ENCODE measurements around the gene PRPF6. TPM values are rescaled to one million over a fixed set of nuclear protein-coding genes. Genes with fewer than 3 reads are reported as not detected.

Gene PRPF6
- total and polyA plus RNA-seq, 5 donors from 2014 or later = 61.8 to 85.3 (median 77.0) TPM

DNA sequence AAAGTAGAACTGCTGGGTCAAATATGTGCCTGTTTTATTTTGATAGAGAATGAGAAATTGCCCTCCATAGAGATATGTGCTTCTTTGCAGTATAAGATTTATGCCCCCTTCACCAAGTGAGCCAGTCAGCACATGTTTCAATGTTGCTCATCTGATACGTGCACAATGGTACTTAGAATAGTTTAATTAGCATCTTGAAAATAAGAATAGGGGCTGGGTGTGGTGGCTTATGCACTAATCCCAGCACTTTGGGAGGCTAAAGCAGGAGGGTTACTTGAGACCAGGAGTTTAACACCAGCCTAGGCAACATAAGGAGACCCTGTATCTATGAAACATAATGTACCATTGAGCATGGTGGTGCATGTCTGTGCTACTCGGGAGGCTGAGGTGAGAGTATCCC, 34.7 kb downstream of the PRPF6 start:
- DNase-seq = no peak
- Mint-ChIP-seq H3K27ac (peak overlapping the region in 1 of 3 donors; percentile 20), H3K9me3 (peaks cover 0 to 11% (median 0%) of the 10 kb centered on the region in 7 donors), H3K4me3 (peak overlapping the region in 1 of 4 donors; percentile 50), H3K4me1 (peaks cover 0 to 30% (median 2%) of the 10 kb centered on the region in 4 donors), H3K27me3 (no peaks in the 10 kb centered on the region), H3K36me3 (peaks cover 34% of the 10 kb centered on the region)
- Histone ChIP-seq H3K36me3 (ENCODE audit: control insufficient read depth, insufficient read depth, low read length) (peaks cover 55% of the 10 kb centered on the region), H3K4me1 (ENCODE audit: control insufficient read depth, insufficient read depth, low read length, poor library complexity, severe bottlenecking) (peaks cover 21% of the 10 kb centered on the region), H3K27ac (ENCODE audit: insufficient read depth, low read length, poor library complexity, severe bottlenecking) (no peak overlapping the region), H3K4me3 (ENCODE audit: low read depth, low read length) (no peak overlapping the region), H3K27me3 (ENCODE audit: control insufficient read depth, insufficient read depth, low read length) (no peaks in the 10 kb centered on the region), H3K9me3 (ENCODE audit: control insufficient read depth in 2 of 2, low read length in 2 of 2) (peaks cover 2 to 22% of the 10 kb centered on the region in 2 experiments)
- no peak for ATAC-seq (ENCODE audit: low read depth in 2 of 2)

DNA sequence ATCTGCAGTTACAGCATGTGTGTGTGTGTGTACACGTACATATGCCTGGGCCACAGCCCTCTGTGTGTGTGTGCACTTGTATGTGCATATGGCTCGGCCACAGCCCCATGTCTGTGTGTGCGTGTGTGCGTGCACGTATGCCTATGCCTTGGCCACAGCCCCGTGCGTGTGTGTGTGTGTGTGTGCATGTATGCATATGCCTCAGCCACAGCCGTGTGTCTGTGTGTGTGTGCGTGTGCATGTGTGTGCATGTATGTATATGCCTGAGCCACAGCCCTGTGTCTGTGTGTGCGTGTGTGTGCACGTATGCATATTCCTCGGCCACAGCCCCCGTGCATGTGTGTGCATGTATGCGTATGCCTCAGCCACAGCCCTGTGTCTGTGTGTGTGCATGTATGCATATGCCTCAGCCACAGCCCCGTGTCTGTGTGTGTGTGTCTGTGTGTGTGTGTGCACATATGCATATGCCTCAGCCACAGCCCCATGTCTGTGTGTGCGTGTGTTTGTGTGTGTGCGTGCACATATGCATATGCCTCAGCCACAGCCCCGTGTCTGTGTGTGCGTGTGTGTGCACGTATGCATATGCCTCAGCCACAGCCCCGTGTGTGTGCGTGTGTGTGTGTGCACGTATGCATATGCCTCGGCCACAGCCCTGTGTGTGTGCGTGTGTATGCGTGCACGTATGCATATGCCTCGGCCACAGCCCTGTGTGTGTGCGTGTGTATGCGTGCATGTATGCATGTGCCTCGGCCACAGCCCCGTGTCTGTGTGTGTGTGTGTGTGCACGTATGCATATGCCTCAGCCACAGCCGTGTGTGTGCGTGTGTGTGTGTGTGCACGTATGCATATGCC, 40.4 kb downstream of the PRPF6 start:
- H3K36me3 Mint-ChIP-seq = peaks cover 29% of the 10 kb centered on the region
- H3K4me1 ChIP-seq (ENCODE audit: control insufficient read depth, insufficient read depth, low read length, poor library complexity, severe bottlenecking) = no peaks in the 10 kb centered on the region
- no peak overlapping the region for H3K27ac ChIP-seq (ENCODE audit: insufficient read depth, low read length, poor library complexity, severe bottlenecking)
- H3K9me3 ChIP-seq (ENCODE audit: control insufficient read depth in 2 of 2, low read length in 2 of 2) = no peaks in the 10 kb centered on the region
- no peak overlapping the region for H3K27ac Mint-ChIP-seq
- no peaks in the 10 kb centered on the region for H3K27me3 ChIP-seq (ENCODE audit: control insufficient read depth, insufficient read depth, low read length)
- no peaks in the 10 kb centered on the region for H3K27me3 Mint-ChIP-seq
- H3K4me1 Mint-ChIP-seq = peaks cover 0 to 3% (median 1%) of the 10 kb centered on the region in 4 donors
- no peak for ATAC-seq (ENCODE audit: low read depth in 2 of 2)
- H3K36me3 ChIP-seq (ENCODE audit: control insufficient read depth, insufficient read depth, low read length) = peaks cover 84% of the 10 kb centered on the region
- peak overlapping the region in 1 of 4 donors; percentile 2 for H3K4me3 Mint-ChIP-seq
- DNase-seq = no peak
- peaks cover 0 to 6% (median 0%) of the 10 kb centered on the region in 7 donors for H3K9me3 Mint-ChIP-seq
- no peak overlapping the region for H3K4me3 ChIP-seq (ENCODE audit: low read depth, low read length)

DNA sequence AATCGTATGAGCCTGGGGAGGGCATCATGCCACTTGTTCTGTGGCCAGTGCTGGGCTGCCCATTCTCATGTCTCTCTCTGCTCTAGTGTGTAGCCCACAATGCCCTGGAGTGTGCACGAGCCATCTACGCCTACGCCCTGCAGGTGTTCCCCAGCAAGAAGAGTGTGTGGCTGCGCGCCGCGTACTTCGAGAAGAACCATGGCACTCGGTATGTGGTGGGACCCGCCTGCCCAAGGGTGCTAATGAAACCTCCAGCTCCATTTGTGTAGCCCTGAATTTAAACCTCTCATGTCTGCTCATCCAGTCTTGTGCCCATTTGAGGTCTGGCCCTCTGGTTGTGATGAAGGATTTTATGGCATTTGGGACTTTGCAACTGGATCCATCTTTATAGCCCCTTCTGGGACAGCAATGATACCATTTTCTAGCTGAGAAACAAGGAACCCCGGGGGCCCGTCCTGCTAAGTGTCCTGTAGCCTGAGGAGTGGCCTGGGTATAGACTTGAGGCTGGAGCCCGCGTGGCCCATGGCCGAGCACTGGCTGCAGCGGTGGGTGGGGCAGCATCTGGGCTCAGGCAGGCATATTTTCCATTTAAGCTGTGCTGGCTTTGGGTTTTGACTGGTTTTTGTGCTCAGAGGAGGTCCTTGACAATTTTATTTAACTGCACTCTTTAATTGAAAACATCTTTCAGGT, 41.9 kb downstream of the PRPF6 start:
- no peaks in the 10 kb centered on the region for H3K27me3 ChIP-seq (ENCODE audit: control insufficient read depth, insufficient read depth, low read length)
- H3K4me1 ChIP-seq (ENCODE audit: control insufficient read depth, insufficient read depth, low read length, poor library complexity, severe bottlenecking) = no peaks in the 10 kb centered on the region
- Mint-ChIP-seq H3K27me3 (no peaks in the 10 kb centered on the region), H3K27ac (no peak overlapping the region), H3K9me3 (peaks cover 0 to 6% (median 0%) of the 10 kb centered on the region in 7 donors), H3K4me3 (no peak overlapping the region), H3K36me3 (peaks cover 29% of the 10 kb centered on the region), H3K4me1 (peaks cover 0 to 3% (median 1%) of the 10 kb centered on the region in 4 donors)
- H3K9me3 ChIP-seq (ENCODE audit: control insufficient read depth in 2 of 2, low read length in 2 of 2) = no peaks in the 10 kb centered on the region
- peaks cover 91% of the 10 kb centered on the region for H3K36me3 ChIP-seq (ENCODE audit: control insufficient read depth, insufficient read depth, low read length)
- ATAC-seq (ENCODE audit: low read depth in 2 of 2) = no peak
- no peak overlapping the region for H3K27ac ChIP-seq (ENCODE audit: insufficient read depth, low read length, poor library complexity, severe bottlenecking)
- no peak for DNase-seq
- no peak overlapping the region for H3K4me3 ChIP-seq (ENCODE audit: low read depth, low read length)

DNA sequence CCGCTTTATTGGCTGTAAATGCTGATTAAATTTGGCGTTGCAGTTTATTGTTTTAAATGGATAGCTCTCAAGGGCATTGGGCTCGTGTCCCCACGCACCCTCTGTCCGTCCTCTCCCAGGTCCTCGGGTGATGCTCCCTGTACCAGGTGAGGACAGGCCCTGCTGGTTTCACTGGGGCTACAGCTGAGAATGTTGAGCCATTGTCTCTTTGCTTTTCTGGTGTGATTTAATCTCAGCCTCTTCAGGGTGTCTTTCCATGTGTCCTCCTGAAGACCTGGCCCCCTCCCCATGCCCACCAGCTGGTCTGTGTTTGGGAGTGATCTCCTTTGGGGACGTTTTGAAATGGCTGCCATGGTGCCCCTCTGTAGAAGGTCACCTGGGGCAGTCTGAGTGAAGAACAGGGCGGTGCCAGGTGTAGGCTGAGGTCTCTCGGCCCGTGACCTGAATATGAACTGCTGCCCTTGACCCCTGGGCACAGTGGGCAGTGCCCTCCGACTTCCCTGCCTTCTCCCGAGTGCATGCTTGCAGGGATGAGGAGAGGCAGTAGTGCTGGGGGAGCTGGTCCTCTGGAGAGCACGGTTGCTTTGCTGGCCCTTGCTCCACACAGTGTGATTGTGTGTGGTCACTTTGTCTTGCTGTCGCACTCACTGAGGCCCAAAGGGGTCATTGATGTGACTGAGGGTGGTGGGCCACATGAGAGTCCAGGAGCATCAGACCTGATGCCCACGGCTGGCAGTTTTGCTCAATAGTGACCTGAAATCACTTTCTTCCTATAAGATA, 42.6 kb downstream of the PRPF6 start:
- peaks cover 91% of the 10 kb centered on the region for H3K36me3 ChIP-seq (ENCODE audit: control insufficient read depth, insufficient read depth, low read length)
- ATAC-seq (ENCODE audit: low read depth in 2 of 2) = no peak
- no peaks in the 10 kb centered on the region for H3K27me3 Mint-ChIP-seq
- H3K4me1 ChIP-seq (ENCODE audit: control insufficient read depth, insufficient read depth, low read length, poor library complexity, severe bottlenecking) = no peaks in the 10 kb centered on the region
- H3K9me3 ChIP-seq (ENCODE audit: control insufficient read depth in 2 of 2, low read length in 2 of 2) = no peaks in the 10 kb centered on the region
- H3K4me3 ChIP-seq (ENCODE audit: low read depth, low read length) = no peak overlapping the region
- no peak overlapping the region for H3K27ac ChIP-seq (ENCODE audit: insufficient read depth, low read length, poor library complexity, severe bottlenecking)
- H3K27ac Mint-ChIP-seq = no peak overlapping the region
- H3K4me1 Mint-ChIP-seq = peaks cover 0 to 3% (median 1%) of the 10 kb centered on the region in 4 donors
- no peak for DNase-seq
- H3K4me3 Mint-ChIP-seq = no peak overlapping the region
- no peaks in the 10 kb centered on the region for H3K27me3 ChIP-seq (ENCODE audit: control insufficient read depth, insufficient read depth, low read length)
- peaks cover 25% of the 10 kb centered on the region for H3K36me3 Mint-ChIP-seq
- H3K9me3 Mint-ChIP-seq = peaks cover 0 to 6% (median 0%) of the 10 kb centered on the region in 7 donors

DNA sequence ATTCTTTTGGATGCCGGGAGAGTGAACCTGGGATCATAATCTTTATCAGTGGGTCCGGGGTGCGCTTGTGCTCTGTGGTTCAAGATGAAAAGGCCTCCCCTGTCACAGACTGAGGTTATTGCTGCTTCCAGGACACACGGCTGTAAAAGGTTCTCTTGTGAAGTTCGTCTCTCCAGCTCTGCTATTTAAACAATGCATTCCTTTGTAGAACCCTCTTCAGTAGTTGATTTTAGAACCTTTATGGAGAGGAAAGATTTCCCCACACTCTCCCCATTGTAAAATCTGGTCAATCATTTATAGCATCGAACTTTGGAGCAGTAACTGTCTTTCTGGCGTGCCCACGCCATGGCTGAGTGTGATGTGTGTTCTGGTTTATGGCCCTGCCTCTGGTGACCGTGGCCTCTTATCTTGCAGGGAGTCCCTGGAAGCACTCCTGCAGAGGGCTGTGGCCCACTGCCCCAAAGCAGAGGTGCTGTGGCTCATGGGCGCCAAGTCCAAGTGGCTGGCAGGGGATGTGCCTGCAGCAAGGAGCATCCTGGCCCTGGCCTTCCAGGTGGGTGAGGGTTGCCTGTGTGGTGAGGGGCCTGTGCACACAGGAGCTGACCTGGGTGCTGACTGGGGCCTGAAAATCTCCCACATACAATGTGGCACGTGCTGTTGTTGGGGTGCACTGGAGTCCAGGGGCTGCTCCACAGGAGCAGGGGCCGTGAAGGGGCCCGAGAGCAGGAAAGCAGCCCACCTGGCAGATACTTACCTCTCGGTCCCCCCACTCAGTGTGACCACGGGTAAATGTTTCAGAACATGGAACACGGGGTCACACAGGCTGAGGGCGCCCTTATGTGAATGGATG, 43.4 kb downstream of the PRPF6 start:
- Mint-ChIP-seq H3K27me3 (no peaks in the 10 kb centered on the region), H3K4me1 (peaks cover 0 to 3% (median 0%) of the 10 kb centered on the region in 4 donors), H3K27ac (no peak overlapping the region), H3K9me3 (peaks cover 0 to 6% (median 0%) of the 10 kb centered on the region in 7 donors), H3K36me3 (peaks cover 21% of the 10 kb centered on the region), H3K4me3 (no peak overlapping the region)
- Histone ChIP-seq H3K27me3 (ENCODE audit: control insufficient read depth, insufficient read depth, low read length) (no peaks in the 10 kb centered on the region), H3K27ac (ENCODE audit: insufficient read depth, low read length, poor library complexity, severe bottlenecking) (no peak overlapping the region), H3K36me3 (ENCODE audit: control insufficient read depth, insufficient read depth, low read length) (peaks cover 90% of the 10 kb centered on the region), H3K4me1 (ENCODE audit: control insufficient read depth, insufficient read depth, low read length, poor library complexity, severe bottlenecking) (no peaks in the 10 kb centered on the region), H3K4me3 (ENCODE audit: low read depth, low read length) (no peak overlapping the region), H3K9me3 (ENCODE audit: control insufficient read depth in 2 of 2, low read length in 2 of 2) (no peaks in the 10 kb centered on the region)
- DNase-seq = no peak
- ATAC-seq (ENCODE audit: low read depth in 2 of 2) = no peak

DNA sequence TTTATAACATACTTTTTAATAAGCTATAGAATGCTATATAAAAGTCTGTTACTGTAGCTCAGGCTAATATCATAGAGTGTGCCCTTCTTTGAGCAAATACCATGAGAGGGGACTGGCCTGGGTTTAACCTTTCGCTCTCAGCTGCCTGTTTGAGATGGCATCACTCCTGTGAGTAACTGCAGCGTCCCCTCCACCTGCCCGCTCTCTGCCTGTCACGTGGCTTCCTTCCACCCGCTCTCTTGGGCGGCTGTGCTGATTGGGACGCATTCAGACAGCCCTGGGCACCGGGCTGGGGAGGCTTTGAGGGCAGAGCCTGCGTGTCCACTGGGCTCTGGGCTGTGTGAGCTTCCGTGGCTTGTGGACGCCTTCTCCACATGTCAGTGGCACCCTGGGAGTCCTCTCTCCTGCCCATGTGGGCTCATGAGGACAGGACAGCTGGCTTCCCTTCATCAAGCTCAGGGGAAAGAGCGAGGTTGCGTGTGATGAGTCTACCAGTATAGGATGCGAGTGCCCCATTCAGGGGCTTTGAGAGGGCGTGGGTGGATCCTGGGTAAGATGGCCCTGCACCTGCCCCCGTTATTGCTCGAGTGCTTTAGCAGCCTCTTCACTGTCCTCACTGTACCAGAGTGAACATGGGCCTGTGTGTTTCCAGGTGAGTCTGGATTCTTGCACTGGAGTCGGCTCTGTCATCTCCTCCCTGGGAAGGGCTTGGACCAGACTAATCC, 44.3 kb downstream of the PRPF6 start:
- H3K4me1 ChIP-seq (ENCODE audit: control insufficient read depth, insufficient read depth, low read length, poor library complexity, severe bottlenecking) = no peaks in the 10 kb centered on the region
- no peak for DNase-seq
- Mint-ChIP-seq H3K27me3 (no peaks in the 10 kb centered on the region), H3K9me3 (peaks cover 0 to 2% (median 0%) of the 10 kb centered on the region in 7 donors), H3K27ac (no peak overlapping the region), H3K4me3 (no peak overlapping the region), H3K4me1 (peaks cover 0 to 3% (median 0%) of the 10 kb centered on the region in 4 donors), H3K36me3 (peaks cover 16% of the 10 kb centered on the region)
- H3K36me3 ChIP-seq (ENCODE audit: control insufficient read depth, insufficient read depth, low read length) = peaks cover 91% of the 10 kb centered on the region
- H3K9me3 ChIP-seq (ENCODE audit: control insufficient read depth in 2 of 2, low read length in 2 of 2) = no peaks in the 10 kb centered on the region
- H3K27ac ChIP-seq (ENCODE audit: insufficient read depth, low read length, poor library complexity, severe bottlenecking) = no peak overlapping the region
- no peaks in the 10 kb centered on the region for H3K27me3 ChIP-seq (ENCODE audit: control insufficient read depth, insufficient read depth, low read length)
- H3K4me3 ChIP-seq (ENCODE audit: low read depth, low read length) = no peak overlapping the region
- no peak for ATAC-seq (ENCODE audit: low read depth in 2 of 2)

Measured in CD4-positive, CD25-positive, alpha-beta regulatory T cell (primary cell).